Measurements from ENCODE around the gene C1QTNF3.

The C1QTNF3 gene

DNA sequence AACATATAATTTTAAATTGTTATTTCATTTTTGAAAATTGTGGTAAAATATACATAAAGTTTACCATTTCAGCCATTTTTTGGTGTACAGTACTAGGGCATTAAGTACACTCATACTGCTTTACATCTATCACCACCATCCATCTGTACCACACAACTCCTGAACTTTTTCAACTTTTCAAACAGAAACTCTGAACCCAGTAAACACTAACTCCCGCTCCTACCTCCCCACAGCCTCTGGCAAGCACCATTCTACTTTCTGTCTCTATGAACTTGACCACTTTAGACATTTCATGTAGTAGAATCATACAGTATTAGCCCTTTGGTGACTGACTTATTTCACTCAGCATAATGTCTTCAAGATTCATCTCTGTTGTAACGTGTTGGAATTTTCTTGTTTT, 50.1 kb downstream of the C1QTNF3 start:
- DNase-seq, result no peak

DNA sequence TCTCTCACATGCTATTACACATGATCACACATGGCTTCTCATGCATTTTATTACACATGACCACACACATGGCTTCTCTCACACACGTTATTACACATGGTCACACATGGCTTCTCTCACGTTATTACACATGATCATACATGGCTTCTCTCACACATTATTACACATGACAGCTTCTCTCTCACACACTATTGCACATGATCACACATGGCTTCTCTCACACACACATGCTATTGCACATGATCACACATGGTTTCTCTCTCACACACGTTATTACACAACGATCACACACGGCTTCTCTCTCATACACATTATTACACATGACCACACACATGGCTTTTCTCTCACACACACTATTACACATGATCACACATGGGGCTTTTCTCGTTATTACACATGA, 57.6 kb downstream of the C1QTNF3 start:
- no peak for DNase-seq

DNA sequence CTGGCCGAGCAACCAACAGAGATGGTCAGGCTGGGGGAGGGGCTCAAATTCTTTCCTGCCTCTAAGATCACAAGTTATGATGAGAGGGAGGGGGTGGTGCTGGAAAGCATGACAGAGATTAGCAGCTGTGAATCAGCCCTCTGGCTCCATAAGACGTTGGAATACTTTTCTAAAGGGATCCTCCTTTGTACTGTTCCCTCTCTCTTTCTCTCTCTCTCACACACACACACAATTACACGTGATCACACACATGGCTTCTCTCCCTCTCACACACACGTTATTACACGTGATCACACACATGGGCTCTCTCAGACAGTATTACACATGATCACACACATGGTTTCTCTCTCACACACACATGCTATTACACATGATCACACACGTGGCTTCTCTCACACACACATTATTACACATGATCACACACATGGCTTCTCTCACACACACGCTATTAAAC, 58.3 kb downstream of the C1QTNF3 start, which contains the start of gene SLC45A2:
Gene SLC45A2, minus strand, starts transcription at position 23 of the 454 bp plus-strand sequence. CDS start 110 bp downstream, outside the sequence.
- peak; percentile 36 for DNase-seq

DNA sequence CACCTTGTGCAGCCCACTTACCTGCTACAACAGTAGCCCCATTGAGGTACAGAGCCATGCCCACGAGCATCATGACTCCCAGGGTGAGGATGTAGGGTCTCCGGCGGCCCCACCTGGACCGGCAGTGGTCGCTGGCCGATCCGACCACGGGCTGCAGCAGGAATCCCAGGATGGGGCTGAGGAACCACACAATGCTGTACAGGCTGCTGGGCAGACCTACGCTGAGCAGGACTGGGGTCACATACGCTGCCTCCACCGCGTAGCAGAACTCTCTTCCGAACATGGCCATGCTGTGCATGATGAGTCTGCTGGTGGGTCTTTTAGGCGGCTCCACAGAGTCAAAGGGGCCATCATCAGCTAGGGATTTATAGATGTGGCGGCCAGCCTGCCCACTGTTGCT, 58.8 kb downstream of the C1QTNF3 start:
- no peak for DNase-seq

DNA sequence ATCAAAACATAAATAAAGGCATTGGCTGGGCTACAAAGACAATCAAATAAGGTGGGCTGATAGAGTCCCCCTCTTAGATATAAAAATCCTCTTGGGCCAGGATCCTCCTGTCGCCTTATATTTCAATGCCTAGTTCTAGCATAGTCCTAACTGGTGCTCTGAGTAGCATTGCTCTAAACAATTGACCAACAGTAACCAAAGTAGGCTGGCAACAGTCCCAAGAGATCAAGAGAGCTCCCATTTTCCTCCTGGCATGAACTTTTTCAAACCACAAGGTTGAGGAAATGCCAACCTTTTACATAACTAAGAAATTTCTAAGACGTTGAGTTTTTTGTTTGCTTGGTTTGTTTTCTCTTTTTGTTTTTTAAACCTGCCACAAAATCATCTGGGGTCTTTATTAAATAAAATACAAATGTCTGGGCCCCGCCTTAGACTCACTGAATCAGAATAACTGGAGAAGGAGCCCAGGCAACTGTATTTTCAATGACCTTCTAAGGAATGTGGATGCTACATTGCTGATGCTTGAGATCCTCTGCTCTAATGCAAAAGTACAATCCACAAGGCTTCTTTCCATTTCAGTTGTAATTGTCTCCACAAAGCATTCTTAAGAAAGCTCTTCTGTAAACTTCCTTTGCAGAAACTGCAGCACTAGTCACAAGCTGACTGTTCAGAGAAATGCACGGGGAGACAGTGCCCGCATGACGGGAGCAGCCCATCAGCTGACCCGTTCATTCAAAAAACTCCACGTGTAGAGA, 61.4 kb downstream of the C1QTNF3 start:
- DNase-seq, result no peak

DNA sequence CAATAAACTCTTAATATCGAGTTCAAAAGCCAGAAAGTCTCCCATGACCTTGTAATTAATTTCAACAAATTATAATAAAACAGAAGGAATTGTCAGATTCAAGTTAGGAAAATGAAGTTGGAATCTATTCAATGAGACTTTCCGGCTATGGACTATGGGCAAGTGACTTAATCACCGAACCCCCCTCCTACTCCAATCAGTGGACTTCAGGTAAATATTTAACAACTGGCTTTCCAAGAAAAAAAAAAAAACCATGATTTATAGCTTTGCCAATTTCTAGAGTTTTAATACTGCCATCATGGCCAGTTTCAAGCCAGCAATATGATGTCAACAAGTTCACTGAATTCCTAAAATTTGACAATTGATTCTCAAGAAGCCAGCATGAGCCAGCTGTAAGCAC, 63.0 kb downstream of the C1QTNF3 start:
- DNase-seq, result no peak

DNA sequence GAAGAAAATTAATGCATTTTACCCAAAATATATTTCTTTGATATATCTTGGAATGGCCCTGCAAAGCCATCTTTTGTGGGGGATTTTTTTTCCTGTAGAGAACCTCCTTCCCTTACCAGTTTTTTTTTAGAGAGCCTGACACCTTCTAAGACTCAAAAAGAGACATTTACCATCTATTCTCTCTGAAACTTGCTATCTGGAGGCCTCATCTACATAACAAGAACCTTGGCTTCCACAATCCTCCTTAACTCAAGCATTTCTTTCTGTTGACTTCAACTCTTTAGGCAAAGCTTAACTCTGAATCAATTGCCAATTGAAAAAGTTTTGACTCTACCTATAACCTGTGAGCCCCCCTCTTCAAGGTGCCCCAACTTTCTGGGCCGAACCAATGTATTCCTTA, 64.7 kb downstream of the C1QTNF3 start:
- no peak for DNase-seq

DNA sequence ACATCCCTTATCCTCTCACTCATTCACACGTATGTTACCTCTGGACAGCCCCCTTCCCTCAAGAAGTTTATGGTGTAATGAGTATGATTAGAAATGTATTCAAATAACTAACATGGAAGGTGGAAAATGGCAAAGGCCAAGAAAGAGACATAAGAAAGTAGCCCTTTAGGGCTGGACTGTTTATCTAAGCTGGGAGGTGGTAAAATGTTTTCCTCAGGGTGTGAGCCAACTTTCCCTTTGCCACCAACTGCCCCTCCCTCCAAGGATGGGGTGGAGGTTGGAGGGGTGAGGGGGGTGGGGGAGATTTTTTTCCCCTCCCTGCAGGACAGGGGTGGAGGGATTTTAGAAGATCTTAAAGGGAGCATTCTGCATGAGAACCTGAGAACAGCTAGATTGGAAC, 66.7 kb downstream of the C1QTNF3 start:
- no peak for DNase-seq

DNA sequence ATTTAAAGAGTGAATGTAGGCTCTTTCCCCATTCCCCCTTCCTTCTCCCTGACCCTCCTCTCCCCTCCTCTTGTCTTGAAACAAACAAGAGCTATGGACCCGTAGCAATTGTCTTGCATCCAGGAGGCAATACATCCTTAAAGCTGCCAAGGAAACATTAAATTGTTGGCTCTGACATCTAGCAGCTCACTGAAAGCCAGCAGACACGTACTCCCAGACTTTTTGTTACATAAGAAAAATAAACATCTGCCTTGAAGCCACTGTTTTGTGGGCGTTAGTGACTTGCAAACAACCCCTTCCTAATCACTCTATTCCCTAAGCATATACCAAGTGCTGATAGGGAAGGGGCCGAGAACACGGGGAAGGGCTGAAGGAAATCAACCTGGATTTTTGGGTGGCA, 67.2 kb downstream of the C1QTNF3 start:
- no peak for DNase-seq

DNA sequence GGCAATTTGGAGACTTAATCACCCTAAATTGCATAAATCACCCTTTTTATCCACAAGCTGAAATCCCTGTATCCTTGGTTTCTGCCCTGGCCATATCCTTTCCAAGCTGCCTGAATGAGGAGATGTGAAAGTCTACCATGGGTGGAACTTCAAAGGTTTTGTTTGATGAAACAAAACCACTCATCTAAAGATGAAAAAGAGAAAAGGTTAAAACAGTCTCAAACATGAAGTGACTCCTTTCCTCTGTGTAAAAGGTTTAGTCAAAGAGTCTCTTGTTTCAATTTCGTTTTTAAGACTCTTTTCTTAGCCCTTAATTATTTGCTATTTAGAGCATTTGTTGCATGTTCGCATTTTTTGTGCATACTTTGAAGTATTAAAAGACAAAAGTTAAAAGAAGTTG, 69.7 kb downstream of the C1QTNF3 start:
- no peak for DNase-seq

DNA sequence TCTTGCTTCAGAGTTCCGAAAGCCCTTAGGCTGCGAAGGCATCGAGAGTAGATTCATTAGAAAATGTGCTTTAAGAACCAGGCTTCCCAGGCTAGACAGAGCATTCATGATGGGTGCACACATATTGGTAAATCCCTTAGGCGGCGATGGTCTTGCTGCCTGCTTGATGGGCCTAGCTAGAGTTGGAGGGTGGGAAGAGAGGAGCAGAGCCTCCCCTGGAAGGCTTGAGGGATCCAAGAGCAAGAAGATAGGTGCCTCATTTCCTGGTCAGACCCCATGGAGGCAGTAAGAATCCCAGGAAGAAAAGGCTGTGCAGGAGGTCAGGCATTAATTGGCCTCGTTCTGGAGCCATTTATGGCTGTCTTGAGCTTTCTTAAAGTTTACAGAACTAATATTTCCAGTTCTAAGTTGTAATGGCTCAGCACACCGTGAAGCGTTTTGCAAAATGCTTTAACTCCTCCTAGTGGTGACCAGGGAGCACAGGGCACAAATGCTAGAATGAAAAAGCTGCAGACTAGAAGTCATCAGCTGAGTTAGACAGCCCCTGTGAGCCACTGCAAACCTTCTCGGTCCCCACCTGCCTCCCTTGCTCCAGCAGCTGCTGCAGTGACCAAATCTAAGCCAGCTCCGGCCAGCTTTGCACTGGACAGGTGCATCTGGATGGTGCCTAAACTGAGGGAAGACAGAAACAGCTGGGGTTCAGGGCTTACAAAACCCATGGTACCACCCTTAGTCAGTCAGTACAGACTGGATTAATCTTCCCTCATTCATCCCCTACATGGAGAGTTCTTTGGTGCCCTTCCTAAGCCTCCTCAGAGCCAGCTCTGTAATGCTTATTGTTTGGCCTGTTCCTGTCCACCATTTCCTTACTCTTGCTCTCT, 73.2 kb downstream of the C1QTNF3 start:
- DNase-seq, result peak; percentile 53

DNA sequence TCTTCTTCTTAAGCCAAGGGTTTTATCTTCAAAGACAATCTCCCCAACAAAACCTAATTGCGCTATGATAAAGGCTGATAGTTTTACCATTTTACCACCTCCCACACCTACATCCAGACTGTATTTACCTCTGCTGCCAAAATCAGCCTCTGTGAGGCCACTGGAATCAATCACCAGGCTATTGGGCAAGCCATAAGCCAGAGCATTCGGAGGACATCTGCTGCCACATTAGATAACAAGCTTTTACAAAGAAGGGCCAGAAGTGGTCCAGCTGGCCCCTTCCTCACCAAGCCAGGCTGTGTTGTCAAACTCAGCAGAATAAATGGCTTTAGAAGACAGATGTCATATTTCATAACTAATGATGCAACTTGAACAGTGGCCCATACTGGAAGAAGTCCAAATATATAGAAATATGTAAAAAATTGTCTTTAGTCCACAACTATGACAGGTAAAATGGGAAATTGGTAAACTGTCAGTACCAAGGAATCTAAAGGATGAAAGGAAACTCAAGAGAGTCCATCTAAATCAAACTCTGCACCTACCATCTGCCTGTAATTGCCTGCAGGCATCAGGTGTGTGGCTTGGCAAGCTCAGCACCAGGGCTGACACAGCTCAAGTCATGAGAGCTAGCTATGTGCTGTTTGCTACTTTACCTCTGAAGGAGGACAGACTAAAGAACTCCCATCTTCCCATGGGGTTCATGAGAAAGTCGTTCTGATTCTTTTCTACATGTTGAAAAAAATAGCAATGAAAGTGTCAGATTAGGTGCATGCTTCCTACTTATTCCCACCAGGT, 74.6 kb downstream of the C1QTNF3 start:
- DNase-seq, result no peak
